Pons (tissue), 1 donor: ENCODE results near the gene GEMIN8.

ENCODE experiments used
- DNase-seq: peaks from one replicate; pipeline ENCODE4 v3.0.0-alpha.2; 2016; ENCODE audit warnings: low spot score

The GEMIN8 gene, protein sequence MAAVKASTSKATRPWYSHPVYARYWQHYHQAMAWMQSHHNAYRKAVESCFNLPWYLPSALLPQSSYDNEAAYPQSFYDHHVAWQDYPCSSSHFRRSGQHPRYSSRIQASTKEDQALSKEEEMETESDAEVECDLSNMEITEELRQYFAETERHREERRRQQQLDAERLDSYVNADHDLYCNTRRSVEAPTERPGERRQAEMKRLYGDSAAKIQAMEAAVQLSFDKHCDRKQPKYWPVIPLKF

DNA sequence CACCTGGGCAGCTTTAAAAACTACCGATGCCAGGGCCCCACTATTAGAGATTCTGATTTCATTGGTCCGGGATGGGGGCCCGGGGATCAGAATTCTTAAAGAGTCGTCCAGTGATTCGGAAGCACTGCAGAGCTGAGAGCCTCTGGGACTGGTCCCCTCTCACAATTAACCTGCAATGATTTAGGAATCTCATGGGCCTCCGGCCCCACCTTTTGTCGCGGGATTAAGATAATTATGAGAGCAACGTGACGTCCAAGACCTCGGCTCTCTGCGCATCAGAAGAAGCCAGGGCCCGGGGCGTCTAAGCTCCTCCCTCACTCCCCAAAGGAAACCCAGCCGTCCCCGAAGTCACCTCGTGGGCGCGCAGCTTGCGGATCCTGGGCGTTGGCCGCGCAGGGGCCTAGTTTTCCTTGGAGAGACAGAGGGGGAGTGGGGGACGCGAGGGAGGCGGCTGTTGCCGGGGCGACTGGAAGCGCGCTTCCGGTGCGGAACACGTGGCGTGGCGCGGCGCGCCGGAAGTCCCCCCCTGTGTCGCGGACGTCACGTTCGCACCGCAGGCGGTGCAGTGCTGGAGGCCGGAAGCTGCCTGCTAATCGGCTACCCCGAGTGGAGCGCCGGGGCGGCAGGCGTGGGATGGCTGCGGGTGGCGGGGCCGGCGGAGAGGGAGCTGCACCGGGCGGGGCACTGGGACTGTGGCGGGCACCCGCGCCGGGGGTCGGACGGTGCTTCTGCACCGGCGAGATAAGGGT is at the start of gene GEMIN8:
TSS of gene GEMIN8 (minus strand) at position 468 of the 749 bp plus-strand sequence. CDS start 8,414 bp downstream, outside the sequence.
- DNase-seq, result peak; percentile 66

DNA sequence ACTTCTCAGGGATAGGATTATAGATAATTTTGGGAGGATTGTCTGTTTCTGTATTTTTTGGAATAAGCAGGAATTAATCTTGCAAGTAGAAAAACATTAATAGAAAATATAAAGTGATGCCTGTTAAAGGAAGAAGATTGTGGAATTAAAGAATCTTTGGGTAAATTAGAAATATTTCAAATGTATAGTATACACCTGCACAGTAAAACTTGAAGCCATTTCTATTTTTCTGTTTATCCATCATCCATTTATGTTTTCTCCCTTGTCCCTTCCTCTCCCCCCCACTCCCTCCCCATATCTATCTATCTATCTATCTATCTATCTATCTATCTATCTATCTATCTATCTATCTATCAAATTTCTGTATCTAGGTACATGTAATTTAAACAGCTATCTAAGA is 46.9 kb upstream of the GEMIN8 start:
- DNase-seq, result no peak

DNA sequence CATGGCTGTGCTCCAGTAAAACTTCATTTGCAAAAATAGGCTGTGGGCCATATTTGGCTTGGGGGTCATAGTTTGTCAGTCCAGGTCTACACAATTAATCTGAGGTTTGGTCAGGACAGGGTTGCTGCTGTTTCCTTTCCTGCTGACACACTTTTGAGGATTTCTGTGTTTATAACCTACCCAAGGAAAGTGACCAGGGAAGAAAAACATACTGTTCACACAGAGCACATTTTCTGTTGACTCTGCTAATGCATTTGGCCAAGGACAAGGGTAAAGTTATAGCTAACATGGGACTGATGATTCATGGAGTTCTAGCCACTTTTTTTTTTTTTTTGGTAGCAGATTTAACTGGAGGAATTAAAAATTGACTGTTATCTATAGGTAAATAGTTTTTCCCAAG is 43.9 kb upstream of the GEMIN8 start:
- DNase-seq, result no peak

DNA sequence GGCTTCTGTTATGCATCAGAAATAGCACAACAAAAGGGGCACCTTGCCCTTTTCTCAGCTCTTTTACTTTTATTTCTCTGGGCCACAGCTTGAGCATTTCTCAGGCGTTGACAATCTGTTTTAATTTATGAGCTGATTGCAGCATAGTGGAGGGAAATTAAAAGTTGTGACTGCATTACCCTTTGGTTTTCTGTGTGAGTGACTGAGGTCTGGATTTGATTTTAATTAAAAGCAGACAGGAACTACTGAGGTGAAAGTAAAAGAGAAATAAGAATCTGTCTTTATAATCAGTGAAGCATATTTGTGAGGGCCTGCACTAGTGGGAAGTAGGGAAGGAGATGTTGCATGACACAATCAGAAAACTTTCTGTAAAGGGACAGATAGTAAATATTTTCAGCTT is 43.4 kb upstream of the GEMIN8 start:
- no peak for DNase-seq

DNA sequence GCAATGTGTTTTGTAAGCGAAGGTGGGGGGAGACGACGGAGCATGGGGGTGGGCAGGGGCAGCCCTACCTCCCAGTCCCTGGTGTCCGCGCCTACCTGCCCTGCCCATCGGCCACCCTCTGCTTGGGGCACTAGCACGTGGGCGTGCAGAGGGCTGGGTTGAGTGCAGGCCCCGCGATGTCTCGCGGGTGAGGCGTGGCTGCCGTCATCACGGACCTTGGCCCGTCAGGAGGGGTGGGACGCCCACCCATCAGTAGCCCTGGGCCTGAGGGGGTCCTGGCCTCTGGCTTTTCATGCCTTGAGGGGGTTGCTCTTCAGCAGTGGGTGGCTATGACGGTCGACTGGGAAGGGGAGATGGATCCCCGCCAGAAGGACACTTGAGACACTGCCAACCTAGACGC is 36.1 kb upstream of the GEMIN8 start:
- no peak for DNase-seq

DNA sequence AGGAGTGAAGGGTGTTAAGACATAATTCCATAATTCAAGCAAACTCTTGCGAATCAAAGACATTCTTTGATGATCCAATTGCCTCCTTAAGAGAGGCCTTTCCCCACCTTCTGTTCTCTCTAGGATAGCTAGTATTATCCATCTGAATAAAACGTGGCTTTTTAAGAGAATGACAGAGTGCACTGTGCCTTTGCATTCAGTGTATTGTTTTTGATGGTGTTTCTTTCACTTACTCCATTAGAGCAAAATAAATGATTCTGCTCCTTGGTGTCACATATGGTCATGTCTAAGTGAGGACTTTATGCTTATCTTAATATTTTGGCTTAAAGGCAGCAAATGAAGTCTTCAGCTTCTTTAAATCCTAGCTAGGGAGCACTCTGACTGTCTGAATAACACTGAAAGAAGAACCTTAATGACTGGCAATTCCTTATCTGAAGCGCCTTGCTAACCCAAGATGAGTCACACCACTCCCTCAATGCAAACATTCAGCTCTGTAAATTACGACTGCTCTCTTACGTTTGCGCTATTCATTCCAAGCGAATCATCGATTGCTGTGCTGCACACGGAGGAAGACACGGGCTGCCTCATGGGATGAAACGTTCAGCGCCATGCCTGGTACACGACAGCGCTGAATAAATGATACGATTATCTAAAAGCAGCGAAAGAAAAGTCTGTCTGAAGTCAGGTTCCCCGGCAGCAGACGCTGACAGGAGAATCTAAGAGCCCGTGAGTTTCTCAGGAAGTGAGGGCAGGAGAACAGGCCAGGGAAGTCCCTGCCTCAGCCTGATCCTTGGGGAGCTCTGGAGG is 35.1 kb upstream of the GEMIN8 start:
- DNase-seq, result no peak

DNA sequence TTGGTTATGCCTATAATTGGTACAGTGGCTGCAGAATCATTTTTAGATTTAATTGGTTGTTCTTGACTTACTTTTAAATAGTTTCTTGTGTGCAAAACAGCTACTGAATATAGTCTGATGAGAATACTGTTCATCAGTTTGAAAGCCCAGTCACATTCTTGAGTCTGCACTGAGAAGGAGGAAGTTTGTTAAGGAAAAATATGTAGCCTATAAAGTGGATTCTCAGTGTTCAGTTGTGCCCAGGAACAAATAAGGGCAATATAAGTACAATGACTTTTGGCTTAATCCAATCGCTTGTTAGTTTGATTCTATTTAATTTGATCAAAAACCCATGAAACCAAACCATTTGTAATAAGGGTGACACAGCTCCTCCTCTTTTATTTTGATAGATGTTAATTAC is 32.8 kb upstream of the GEMIN8 start:
- DNase-seq, result no peak

DNA sequence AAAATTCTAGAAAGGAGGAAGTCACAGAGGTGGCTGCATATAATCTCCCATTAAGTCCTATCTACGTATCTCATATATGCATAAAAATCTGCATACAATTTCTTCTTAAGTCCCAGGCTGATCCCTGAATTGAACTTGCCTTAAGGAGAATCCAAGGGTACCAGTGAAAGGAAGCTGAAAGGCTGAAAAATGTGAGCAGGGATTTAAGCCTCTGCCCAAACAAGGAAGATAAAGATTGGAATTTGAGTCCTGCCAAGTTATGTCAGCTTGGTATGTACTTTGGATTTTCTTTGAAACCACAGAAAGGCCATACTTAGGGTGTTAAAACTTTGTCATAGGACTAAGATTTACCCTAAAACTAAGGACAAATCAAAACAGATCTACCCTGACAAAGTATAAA is 26.5 kb upstream of the GEMIN8 start:
- no peak for DNase-seq

DNA sequence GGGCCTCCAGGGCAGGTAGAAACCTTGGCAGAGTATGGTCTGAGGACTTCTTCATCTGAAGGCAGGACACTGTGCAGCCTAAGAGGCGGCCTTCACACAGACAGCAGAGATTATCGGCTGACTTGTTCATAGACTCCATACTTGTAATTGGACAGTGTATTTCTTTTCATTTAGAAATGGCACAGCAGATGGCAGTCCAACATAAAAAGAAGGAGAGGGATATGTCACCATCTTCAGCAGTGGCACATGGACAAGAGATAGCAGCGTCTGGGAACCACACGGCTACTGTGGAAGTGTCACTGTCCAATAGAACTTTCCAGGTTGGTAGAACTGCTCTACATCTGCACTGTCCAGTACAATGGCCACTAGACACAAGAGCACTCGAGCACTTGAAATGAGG is 21.7 kb upstream of the GEMIN8 start:
- DNase-seq, result peak; percentile 29

DNA sequence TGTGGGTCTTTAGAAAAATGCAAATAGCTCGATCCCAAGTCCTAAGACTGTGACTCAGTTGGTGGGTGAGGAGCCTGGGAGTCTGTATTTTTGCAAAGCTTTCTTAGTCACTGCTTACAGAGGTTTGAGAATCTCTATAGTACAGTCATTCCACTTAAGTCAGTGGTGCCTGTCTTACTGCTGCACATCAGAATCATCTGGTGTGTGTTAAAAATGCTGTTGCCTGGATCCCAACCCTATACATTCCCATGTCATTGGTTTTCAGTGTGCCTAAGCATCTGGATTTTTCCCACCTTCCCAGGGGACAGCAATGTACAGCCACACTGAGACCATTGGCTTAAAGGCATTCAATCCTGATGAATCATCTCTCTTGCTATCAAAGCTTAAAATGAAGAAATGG is 21.0 kb upstream of the GEMIN8 start:
- no peak for DNase-seq

DNA sequence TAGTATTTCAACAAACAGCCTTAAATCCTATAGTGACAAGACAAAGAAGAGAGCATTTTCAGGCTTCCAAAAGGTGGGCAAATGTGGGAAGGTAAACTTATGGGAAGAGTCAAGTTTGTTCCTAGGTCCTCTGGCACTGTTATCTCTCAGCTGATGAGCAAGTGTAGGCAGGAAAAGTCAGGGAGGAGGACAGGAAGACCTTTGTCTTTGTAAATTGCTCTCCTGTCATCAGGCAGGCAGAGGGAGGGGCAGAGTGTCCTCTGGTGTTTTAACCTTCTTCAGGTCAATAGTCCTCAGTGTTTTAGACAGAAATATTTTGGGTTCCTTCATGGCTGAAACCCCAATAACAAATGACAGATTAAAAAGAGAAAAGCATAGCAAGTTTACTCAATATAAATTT is 13.5 kb upstream of the GEMIN8 start:
- DNase-seq, result no peak

DNA sequence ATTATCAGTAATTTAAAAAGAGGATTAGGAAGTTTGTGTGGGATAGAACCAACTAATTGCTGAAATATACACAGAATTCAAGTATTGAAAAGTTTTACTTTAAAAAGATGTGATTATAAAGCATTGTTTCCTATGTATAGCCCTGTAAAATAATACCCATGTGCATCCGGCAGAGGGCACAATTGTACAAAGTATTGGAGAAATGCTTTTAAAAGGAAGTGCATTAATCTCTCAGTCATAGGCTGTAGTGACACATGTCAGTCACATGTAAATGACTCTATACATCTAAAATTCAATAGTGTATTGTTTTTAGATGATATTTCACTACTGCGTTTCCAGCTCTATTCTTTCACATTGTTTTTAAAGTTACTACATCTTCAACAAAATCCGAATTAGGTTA is 9.7 kb upstream of the GEMIN8 start:
- DNase-seq, result peak; percentile 52

DNA sequence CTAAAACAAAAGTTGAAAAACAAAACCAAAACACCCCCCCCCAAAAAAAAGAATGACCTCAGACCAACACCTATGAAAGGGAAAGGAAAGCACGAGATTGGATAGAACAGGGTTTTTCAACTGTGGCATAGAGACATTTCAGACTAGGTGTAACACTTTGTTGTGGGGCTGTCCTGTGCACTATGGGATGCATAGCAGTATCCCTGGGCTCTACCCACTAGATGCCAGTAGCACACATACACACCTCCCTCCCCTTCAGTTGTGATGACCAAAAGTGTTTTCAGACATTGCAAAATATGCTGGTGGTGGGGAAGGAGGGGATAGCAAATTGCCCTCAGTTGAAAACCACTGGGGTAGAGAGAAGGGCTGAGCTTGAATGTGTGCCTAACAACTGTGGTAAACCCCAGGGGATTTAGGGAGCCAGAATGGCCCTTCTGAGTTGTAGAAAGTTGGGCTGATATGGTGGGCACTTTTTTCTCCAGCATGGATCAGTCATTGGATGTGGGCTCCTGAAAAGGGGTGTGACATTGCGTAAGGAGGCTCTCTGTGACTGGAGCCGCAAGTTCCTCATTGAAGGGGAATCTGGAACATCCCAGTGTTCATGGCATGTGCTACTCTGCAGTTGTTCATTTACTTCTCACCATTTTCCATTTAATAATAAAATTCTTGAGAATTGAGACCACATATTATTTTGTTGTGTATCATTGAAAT is 8.8 kb upstream of the GEMIN8 start:
- no peak for DNase-seq

DNA sequence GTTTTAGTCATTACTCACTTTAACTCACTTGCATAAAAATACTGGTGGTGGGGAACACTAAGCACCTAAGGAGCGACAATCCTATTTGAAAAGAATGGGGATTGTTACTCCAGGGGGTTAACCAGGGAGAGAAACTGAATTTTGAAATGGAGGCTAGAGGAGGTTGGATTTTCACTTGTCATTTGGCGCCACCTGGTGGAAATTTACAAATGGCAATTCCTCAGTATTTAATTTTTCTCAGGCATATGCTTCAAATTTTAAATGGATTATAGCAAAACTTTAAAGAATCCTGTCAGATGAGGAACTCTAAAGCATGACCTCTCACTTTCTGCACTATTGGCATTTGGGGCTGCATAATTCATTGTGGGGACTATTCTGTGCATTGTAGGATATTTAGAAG is 2.7 kb upstream of the GEMIN8 start:
- DNase-seq, result peak; percentile 61

DNA sequence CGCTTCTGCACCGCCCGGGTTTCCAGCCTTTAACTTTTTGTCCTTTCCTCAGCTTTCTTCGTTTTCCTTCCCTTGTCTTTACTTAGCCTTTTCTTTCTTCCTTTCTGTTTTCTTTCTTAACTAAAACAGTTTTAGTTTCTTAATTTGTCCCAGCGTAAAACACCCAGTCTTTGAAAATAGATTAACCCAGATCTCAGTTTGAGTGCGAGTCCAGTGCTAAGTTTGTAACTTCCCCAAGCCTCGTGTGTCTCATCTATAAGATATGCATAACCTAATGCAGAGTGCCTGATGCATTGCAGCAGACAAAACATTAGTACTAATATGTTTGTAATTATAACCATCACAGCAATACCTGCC is 460 bp upstream of the GEMIN8 start:
- peak; percentile 17 for DNase-seq

DNA sequence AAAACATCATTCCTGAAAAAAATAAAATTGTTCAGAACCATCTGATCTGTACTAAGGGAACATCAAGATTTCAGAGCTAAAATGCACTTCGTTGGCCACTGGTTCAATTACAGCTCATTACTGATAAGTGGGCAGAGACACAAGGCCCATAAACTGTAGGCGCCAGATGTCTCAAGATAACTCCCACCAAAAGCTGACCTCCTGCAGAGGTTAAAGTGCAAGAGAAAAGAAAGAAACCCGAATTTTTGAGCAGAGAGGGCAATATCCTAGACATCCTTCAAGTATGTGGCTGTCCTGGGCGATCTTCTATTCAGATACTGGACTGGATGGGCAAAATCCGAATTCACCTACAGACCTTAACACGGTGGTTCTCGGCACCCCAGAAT is 660 bp downstream of the GEMIN8 start:
- DNase-seq, result no peak

DNA sequence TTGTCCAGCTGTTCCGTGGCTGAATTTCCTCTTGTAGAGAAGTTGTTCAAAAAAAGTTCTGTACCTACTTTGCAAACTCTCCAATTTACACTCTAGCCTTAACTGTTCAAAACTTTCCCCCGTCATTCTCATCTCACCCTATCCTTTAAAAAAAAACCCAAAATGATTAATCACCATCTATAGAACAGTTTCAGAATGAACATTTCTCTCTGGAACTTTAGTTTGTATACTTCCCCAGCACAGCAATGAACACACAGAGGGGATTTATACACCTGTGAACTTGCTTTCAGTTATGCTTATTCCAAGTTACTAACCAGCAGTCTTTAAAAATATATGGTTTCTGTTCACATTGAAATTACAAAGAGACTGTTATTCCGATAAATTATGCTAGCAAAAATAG is 1.2 kb downstream of the GEMIN8 start:
- DNase-seq, result peak; percentile 9

DNA sequence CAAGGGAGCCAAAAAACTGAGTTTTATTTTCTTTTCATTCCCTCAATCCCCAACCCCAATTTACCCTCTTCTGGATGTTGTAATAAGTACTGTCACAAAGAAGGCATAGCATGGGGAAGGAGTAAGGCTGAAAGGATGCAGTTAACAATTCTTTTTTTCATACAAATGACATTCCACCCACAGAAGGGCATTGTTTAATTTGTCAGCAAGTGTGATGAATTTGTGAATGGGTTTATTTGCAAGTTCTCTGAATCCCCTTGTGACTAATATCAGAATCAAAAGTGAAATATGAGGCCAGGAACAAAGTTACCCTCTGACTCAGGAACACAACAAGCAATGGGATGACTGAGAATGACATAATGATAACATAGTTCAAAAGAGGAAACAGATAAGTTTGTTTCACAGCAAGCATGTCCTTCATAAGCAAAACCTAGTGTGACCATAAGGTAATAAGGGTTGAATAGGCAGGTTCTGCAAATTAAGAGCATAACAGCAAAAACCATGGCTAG is 2.1 kb downstream of the GEMIN8 start:
- DNase-seq, result peak; percentile 88

DNA sequence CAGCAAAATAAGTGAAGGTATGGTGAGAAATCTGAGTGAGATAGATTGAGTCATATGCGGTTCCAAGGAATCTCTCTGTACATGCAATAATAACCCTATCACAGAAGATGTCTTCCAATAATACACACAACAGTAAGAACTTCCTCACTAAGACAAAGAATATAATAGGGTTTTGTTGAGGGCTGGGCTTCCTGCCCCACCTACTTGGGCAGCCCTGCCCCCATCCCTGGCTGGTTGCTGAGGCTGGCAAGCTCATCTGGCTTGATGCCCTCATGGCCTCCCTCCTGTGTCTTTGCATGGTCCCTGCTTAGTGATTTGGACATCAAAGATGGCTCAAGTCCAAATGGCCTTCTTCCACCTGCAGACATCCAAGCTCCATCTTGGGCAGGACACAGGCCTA is 2.7 kb downstream of the GEMIN8 start:
- peak; percentile 83 for DNase-seq

DNA sequence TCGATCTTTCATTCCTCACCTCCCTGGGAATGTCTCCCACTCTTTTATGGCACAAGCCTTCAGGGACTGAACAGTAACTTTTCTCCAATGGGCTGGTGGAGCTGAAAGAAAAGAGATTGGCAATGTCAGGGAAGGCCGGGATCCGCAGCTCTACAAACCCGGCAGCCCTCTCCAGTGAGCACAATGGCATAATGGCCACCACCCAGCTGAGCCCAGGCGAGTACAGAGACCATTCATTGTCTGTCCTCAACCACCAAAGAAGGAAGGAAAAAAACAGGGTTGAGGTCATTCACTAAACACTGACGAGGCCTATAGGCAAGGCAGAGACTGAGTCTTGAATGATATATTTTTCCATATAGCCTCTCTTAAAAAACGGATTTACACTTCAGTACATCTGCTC is 3.6 kb downstream of the GEMIN8 start:
- peak; percentile 89 for DNase-seq

DNA sequence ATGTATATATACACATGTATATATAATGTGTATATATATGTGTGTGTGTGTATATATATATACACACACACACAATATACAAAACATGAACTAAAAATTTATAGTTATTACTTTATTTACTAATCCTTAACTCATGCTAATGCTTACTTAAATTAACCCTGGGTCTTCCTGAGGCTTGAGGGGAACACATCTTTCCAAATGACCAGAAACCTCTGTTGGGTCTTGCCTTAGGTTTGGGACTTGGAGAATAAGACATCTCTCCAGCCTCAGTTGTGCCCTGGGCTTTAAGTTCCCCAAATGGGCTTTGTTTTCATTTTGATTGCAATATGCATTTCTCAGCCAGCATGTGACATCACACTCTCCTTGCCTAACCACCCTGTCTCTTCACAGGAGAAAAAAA is 7.7 kb downstream of the GEMIN8 start:
- no peak for DNase-seq

DNA sequence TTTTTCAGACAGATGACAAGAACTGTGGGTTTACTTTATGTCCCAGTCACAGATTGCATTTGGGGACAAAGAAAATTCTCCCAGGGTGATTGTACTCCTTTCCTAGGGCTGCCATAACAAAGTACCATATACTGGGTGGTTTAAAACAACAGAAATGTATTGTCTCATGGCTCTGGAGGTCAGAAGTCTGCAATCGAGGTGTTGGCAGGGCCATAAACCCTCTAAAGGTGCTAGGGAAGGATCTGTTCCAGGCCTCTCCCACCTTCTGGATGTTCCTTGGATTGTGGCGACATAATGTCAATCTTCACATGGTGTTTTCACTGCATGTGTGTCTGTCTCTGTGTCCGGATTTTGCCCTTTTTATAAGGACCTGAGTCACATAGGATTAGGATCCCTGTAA is 12.3 kb downstream of the GEMIN8 start:
- DNase-seq, result no peak
